ENCODE results near the gene TBL3.
"Not testable (repeated sequence)": the region's sequence is repeated elsewhere in the genome, so short reads cannot be mapped to it uniquely, and the experiment has no call there.

TBL3 gene

DNA sequence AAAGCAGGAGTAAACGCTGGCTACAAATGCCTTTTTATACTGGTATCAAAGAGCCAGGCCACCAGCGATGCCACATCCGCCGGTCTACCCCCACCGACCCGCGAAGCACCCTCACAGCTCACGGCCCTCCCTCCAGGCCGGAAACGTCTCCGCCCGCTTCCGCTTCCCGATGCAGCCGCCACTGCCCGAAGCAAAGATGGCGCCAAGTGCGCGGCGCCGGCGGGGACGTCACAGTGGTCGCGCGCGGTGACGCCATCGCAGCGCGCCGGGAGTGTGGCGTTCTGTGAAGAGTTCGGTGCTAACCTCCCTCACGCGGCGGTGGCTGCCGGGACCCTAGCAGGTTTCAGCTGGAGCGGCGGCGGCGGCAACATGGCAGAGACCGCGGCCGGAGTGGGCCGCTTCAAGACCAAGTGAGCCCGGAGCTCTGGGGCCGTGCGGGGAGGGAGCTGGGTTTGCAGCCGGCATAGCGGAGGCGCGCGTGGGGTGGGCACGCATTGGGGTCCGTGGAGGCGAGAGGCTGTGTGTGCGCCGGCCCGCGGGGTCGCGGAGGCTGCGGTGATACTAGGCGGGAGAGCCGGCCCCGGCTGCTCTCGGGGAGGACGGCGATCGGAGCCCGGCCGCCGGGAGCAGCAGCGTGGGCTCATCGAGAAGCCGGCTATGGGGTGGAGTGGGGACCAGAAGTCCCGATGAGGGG, at the start of gene TBL3:
Gene TBL3, plus strand, starts transcription at position 258 of the 694 bp plus-strand sequence. Its CDS starts 112 bp downstream, at position 370.
- peak; percentile 98 for DNase-seq

DNA sequence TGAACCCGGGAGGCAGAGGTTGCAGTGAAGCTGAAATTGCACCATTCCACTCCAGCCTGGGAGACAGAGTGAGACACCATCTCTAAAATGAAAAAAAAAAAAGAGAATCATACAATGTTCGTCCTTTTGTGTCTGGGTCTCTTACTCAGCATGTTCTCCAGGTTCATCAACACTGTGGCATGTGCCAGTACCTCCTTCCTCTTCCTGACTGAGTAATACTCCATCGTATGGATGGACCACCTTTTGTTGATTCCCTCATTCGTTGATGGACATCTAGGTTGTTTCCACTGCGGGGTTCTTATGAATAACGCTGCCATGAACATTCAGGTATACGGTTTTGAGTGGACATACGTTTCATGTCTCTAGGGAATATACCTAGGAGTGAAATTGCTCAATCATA, 49.5 kb upstream of the TBL3 start:
- no peak for DNase-seq

DNA sequence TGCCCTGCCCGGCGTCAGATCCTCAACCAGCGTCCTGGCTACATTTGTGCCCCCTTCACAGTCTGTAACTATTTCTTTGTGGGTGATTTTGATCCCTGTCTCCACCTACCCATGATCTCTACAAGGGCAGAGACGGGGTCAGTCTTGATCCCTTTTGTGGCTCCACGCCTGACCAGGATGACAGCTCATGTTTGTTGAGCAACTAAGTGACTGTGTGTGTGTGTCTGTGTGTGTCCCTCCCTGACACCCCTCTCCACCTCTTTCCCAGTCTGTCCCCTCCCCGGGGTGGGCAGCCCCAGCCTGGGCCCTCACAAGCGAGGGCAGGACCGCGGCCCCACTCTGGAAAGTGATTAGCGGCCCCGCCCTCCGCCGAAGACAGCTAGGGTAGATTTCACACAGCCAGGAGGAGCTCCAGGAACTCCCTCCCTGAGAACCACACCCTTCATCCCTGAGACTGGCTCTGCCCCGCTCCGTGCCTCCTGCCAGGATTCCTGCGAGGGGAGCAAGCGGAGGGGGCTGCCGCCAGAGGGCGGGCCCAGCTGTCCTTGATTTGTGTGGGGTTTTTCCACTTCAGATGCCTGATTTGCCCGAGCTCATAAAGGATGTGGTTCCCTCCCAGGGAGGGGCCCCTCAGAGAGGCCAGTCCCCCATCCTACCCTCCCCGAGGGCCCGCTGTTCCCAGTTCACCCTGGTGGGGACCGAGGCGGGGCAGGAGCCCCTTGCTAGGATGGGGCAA, 48.4 kb upstream of the TBL3 start:
- DNase-seq, result no peak

DNA sequence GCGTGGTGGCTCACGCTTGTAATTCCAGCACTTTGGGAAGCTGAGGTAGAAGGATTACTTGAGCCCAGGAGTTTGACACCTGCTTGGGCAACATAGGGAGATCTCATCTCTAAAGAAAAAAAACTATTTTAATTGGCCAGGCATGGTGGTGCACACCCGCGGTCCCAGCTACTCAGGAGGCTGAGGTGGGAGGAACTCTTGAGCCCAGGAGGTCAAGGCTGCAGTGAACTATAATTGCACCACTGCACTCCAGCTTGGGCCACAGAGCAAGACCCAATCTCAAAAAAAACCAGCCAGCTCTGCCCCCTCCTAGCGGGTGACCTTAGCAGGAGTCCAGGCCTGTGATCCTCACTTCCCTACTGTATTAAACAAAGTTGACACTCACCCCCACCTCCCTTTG, 47.8 kb upstream of the TBL3 start:
- DNase-seq, result no peak

DNA sequence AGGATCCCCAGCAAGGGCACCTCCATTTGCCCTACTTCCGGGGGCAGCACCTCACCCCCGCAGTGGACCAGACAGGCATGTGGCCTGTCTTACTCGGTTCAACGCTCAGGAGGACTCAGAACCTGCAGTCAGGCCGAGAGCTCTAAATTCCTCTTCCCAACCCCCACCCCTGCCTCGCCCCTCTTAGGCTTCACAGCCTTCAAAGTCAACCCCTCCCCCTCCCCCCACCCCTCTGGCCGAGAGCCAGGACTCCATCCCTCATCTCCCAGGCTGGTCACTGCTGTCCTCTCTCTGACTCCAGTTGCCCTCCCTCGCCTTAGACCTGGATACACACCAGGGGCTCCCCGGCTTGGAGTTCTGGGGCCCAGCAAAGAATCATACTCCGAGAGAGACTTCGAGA, 45.6 kb upstream of the TBL3 start:
- no peak for DNase-seq

DNA sequence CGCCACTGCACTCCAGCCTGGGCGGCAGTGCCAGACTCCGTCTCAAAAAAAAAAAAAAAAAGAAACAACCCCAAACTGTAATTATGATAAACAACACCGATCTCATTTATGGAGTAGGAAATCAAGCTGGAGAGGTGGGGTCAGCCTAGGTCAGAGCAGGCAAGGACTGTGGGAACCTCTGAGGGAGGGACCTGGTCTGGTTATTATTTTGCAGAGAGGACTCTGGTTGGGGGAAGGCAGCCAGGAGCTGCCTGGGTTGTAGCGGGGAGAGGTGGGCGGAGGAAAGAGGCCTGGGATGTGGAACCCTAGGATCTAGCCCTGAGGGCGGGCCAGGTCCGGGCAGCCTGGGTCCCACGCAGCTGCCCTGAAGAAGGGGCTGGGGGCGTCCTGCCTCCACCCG, 42.7 kb upstream of the TBL3 start:
- DNase-seq, result no peak

DNA sequence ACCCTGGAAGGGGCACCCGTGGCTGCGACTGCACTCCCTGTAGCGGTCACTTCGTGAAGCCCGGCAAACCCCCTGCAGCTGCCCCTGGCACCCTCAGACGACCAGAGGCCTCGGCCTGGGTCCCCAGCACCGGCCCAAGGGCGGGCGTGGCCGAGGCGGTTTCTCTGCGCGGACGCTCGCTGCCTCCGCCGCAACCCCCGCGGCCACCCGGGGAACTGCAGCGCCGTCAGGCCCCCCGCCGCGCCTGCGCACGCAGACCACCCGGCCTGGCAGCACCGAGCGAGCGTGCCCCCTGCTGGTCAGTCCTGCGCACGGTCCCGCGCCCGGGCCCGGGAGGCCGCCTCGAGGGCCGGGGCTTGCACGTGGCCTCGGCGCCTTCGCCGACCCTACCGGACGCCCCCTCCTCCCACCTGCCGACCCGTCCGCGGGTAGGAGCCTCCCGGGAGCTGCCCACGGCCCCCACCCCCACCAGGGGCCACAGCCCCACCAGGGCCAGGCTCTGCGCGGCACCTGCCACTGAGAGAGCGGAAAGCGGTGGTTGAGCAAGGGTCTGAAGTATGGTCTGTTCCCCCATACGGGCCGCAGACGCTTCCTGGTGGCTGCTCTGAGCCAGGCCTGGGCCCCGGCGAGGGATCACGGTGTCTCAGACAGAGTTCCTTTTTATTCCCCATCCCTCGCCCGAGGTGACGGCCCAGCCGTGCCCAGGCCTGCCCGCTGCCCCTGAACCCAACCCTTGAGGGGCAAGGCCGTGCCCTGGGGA, 42.1 kb upstream of the TBL3 start:
- peak; percentile 99 for DNase-seq

DNA sequence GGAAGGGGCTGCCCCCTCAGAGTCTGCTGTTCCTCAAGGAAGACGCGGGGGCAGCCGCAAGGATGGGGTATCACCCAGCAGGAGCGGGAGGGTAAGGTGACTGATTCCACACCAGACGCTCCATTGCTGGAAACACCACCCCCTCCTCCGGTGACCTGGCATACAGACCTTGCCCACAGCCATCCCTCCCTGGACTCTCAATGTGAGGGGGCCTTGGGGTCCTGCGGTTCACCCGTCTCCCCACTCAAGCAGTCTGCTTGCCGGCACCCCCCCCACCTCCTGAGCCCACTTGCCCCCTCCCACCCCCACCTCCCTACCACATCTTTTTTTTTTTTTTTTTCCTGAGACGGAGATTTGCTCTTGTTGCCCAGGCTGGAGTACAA, 41.5 kb upstream of the TBL3 start:
- no peak for DNase-seq

DNA sequence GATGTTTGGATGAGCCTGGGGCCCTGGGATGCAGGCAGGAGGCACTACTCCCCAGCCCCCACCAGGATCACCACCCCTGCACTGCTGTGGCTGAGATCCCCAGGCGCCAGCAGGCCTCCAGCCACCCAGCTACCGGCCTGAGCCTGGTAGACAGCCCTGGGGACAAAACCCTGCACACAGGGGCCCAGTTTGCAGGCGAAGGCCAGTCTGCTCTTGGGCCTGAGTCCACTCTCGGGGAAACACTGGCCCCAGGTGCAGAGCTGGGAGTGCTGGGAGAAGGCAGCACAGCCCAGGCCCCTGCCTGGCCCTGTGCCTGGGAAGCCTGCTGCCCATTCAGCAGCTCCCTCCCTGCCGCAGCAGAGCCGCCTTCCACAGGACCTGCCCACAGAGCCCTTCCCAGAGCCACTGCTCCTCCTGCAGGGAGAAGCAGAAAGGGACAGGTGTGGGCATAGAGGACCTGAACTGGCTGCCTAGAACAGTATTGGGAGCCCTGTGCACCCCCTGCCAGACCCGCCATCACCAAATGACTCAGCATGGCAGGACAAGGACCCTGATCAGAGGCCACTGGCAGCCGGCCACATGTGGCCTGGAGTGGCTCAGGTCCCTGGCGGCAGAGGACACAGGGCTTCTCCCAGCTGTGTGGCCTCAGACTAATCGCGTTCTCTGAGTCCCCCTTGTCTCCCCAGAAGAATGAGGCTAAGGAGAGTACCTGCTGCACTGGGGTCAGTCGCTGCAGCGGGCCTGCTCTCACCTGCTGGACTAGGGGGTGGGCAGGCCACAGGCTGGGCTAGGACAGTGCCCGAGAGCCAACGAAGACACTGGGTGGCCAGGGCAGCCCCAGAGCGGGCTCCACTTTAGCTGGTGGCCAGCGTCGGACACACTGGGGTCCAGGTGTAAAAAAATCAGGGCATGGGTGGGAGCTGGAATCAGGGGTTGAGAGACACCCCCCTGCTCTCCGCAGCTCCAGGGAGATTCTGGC, 39.5 kb upstream of the TBL3 start:
- no peak for DNase-seq

DNA sequence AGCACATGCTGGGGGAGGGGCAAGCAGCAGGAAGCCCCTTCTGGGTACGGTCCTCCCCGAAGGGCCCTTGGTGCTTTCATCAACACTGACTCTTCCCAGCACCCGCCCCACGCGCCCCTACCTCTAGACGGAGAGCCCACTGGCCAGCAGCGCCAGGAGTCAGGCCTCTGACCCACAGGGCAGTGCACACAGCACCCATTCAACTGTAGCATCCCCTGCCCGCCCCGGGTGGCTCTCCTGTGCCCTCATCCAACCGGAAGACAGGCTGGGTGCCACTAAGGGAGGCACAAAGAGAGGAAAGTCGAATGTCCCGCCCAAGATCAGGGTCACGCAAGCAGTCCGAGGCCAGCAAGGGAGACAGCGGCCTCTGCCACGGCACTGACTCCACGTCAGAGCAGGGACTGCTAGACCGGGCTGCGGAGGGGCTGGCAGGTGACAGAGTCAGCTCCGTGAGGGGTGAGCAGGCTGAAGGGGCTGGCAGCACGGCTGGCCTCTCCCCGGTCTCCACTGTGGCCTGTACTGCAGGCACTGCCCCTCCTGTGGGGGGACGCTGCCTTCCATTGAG, 38.7 kb upstream of the TBL3 start:
- DNase-seq, result no peak

DNA sequence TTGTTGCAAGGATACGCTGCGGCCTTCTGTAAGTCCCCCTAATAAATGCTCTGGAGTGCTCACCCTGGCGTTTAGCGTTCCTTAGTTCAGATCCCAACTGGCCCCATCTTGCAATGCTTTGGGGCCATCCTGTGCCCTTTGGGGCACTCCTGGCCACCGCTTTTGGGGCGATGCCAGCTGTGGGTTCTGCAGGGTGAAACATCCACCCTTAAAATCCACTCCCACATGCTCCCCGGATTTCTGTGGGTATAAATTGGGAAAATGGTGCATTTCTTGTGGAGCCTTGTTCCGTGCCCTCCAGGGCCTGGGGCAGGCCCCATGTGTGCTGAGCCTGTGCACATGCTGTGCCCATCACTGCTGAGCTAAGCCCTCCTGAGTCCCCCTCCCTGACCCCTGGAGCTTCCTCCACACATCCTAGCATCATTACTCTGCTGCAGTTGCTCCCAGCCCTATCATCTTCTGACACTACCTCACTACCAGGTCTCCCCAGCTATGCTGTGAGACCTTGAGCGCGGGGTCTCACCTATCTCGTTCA, 34.8 kb upstream of the TBL3 start:
- no peak for DNase-seq

DNA sequence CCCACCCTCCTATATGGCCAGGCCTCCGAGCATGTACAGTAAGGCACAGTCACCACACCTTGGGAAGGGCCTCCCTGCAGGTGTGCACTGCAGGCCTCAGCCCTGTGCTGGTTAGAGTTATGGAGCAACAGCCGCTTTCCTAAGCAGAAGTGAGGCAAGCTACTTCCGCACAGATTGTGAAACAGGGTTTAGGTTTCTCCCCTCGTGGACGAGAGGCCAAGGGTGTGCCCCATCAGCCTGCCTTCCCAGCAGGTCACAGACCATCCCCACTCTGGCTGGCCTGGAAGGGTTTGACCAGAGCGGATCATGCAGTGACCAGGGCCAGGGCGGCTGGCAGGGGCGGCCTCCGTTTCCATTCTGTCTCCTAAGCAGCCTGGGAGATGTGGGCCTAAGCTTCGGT, 33.5 kb upstream of the TBL3 start:
- DNase-seq, result no peak

DNA sequence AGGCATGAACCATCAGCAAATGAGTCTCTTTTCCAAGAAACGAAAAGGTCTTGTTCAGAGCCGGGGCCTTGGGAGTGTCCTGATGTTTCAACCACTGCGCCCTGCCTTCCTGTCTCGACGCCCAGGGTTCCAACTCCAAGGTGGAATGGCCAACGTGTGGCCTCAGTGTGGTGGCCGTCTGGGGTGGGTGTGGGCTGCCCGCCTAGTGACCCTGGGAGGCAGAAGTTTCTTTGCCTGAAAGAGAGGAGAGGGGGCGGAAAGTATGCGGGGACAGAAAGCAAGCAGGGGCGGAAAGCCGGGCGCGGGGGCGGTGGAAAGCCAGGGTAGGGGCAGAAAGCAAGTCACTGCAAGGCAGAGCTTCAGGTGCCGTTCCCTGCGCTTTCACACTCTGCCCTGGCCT, 32.9 kb upstream of the TBL3 start:
- DNase-seq, result no peak

DNA sequence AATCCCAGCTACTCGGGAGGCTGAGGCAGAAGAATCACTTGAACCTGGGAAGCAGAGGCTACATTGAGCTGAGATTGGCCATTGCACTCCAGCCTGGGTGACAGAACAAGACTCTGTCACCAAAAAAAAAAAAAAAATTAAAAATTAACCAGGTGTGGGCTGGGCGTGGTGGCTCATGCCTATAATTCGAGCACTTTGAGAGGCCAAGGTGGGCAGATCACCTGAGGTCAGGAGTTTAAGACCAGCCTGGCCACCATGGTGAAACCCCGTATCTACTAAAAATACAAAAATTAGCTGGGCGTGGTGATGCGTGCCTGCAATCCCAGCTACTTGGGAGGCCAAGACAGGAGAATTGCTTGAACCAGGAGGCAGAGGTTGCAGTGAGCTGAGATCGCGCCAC, 32.0 kb upstream of the TBL3 start:
- not testable (repeated sequence) for DNase-seq

DNA sequence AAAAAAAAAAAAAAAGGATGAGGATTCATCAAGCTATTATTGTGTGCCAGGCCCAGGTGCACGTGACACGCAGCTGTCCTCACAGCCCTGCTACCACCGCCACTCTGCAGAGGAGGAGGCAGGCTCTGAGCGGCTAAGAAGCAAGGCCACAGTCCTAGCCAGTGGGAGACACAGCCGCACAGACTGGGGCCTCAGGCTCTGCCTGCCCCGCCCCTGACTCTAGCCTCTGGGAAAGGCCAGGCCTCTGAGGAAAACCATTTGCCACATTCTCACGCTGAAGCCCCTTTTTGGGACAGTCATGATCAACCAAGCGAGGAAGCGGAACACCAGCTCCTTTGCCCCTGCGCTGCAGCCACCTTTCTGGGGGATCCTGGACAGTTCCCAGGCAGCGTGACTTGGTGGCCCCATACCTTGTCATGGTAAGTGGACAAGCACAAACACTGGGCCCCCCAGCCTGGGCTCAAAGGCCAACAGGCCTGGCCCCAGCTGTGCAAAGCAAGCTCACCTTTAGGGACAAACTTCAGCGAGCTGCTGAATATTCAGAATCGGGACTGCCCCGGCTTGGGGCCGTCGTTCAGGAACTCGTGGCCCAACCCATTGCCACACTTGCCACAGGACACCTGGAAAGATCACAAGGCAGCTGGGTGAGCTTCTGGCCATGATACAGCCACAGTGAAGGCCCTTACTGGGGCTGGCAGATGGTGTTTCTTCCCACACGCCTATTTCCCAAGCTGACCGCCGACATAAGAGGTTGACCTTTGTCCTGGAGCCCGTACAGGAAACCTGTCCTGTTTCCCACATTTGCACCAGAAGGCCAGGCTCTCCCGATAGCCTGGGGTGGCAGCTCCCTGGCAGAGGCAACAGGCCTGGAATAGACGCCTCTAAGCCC, 31.3 kb upstream of the TBL3 start:
- no peak for DNase-seq

DNA sequence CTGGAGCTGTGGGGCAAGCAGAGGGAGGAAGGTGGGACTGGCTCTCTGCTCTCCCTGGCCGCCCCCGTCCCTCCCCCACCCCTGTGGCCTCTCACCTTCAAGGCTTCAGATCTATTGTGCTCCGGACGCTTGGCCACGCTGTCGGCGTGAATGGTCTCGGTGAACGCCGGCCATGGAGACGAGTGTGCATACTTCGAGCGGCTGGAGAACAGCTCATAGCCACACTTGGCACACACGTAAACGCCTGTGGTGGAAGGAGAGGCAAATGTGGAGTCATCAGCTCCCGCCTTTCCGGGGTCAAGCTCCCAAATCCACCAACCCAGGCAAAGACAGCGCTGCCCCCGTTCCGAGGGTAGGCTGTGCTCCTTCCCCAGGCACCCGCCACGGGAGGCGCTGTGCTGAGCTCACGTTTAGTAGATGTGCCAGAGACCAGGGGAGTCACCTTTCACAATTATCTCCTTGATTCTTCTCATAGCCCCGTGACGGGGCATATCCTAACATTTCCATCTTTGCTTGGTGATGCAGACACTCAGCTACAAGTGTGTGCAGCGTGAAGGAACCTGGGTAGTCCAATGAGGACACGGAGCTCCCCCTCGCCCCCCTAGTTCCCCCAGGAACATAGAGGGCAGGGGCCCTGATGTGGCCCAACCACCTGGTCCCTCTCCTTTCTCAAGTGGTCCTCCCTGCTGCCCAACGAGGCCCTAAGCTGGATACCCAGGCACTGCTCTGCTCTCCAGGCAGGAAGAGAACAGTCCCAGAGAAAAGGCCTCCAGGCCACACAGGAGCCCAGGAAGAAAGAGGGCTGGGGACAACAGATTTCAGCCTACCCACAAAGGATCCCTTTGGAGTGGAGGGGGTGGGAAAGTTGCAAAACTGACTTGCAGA, 30.4 kb upstream of the TBL3 start:
- DNase-seq, result no peak

DNA sequence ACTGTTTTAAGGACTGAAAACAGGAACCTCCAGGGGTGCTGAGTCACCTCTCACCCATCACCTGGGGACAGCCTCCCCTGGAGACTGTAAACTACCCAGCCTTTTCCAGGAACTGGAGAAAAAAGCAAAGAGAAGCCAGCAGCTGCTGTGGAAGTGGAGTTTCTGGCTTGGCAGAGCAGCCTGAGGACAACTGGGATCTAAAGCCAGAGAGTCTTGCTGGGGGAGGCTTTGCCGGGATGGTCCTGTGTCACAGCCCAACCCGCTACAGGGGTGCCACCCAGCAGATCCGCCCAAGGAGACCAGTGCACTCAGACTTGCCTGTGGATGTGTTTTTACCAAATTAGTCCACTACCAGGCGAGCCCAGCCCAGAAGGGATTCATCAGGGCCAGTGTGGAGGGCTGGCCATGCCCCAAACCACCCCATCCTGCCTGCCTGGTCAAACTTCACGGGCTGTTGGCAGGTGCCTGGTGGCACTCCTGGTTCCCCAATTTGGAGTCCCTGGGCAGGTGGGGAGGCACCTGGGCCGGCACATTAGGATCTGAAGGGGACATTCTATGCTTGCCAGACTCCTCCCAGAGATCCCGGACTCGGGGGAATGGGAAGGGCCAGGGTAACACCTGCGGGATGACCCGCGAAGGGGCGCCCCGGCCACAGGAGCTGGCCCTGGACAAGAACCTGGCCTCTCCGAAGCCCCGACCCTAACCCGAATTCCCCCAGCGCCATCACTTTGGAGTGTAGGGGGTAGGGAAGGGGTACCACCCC, 29.6 kb upstream of the TBL3 start:
- no peak for DNase-seq

DNA sequence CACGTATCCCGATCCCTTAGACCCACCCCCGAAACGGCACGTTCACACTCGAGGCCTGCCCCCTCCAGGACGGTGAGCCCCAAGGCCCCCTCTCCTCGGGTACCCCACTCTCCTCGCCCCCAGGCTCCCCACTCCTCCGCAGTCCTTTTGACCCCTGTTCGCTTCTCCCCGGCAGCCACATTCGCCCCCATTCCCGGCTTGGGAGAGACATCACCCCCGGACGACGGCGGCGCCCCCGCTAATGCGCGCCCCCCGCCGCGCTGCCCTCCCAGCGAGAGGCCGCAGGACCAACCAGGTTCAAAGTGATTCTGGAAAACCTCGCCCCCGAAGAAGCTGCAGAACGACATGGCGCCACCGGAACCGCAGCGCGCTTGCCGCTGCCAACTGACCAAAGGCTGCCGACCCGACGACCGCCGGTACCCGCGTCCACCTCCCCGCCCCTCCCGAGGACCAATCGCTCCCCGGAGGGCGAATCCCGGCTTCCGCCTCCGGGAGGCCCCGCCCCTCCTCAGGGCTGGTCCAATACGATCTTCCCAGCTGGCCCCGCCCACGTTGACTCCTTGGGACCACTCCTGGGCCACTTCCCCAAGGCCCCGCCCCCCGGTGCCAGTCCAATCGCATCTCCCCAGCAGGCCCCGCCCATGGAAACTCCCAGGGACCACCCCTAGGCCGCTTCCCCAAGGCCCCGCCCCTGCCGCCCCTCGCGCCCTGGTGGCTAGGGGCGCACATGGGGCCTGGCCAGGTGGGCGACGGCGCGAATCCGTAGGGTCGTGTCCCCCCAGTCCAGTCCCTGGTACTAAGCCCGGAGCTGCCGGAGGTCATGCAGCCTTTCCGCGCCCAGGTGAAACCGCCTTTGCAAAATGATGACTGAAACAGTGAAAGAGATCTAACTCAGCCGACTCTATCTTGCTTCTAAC, 28.8 kb upstream of the TBL3 start, which contains the start of gene MSRB1:
Gene MSRB1, minus strand, starts transcription at position 390 of the 917 bp plus-strand sequence. Its CDS starts 43 bp downstream, at position 347.
- DNase-seq, result peak; percentile 99

Measured in activated CD4-positive, CD25-positive, alpha-beta regulatory T cell treated with anti-CD3 and anti-CD28 coated beads, Interleukin-2, amount 50 U/mL, for 72 hours (primary cell).